Myometrial cell (primary cell): ENCODE measurements around the gene HPRT1. TPM values are rescaled to one million over a fixed set of nuclear protein-coding genes. Genes with fewer than 3 reads are reported as not detected.

Source experiments
- total RNA-seq: library from RNA; depleted of rRNA; stranded (reverse); fragments of >200 nt; gene quantifications from 2 replicates; pipeline ENCODE4 v1.2.3, GENCODE V29; 2015

HPRT1 gene, protein sequence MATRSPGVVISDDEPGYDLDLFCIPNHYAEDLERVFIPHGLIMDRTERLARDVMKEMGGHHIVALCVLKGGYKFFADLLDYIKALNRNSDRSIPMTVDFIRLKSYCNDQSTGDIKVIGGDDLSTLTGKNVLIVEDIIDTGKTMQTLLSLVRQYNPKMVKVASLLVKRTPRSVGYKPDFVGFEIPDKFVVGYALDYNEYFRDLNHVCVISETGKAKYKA
- 15.6 and 21.3 TPM in 2 replicates for total RNA-seq

DNA sequence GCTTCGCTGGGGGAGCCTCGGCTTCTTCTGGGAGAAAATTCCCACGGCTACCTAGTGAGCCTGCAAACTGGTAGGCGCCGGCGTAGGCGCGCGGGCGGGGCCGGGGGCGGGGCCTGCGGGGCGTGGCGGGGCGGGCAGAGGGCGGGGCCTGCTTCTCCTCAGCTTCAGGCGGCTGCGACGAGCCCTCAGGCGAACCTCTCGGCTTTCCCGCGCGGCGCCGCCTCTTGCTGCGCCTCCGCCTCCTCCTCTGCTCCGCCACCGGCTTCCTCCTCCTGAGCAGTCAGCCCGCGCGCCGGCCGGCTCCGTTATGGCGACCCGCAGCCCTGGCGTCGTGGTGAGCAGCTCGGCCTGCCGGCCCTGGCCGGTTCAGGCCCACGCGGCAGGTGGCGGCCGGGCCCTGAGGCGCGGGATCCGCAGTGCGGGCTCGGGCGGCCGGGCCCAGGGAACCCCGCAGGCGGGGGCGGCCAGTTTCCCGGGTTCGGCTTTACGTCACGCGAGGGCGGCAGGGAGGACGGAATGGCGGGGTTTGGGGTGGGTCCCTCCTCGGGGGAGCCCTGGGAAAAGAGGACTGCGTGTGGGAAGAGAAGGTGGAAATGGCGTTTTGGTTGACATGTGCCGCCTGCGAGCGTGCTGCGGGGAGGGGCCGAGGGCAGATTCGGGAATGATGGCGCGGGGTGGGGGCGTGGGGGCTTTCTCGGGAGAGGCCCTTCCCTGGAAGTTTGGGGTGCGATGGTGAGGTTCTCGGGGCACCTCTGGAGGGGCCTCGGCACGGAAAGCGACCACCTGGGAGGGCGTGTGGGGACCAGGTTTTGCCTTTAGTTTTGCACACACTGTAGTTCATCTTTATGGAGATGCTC lies at the start of gene HPRT1:
HPRT1 (plus strand) TSS at position 161 of the 857 bp plus-strand sequence; CDS start at position 308, 147 bp downstream.

Other genes with a start within 250 kb of the HPRT1 start
- not detected in 2 replicates for gene CCDC160, start 223.0 kb upstream of the HPRT1 start, total RNA-seq
- 14.7 and 15.2 TPM in 2 replicates for gene PHF6, start 86.9 kb upstream of the HPRT1 start, total RNA-seq
- 2.0 and 3.7 TPM in 2 replicates for gene PLAC1, start 198.3 kb downstream of the HPRT1 start, total RNA-seq